Measurements from ENCODE around the gene HECA. TPM values are rescaled to one million over a fixed set of nuclear protein-coding genes. Genes with fewer than 3 reads are reported as not detected.

The HECA gene
- total and polyA plus RNA-seq, 2 of the 8 experiments (the other 6 are each of a cell fraction or from before 2014, with no cell fraction given) = 2.4 to 9.2 TPM

GRCh38 chr6:139114746-139115145, 20.1 kb upstream of the HECA start:
- Histone ChIP-seq H3K79me1 (ENCODE audit: low read depth, low read length) (no peaks in the 10 kb centered on the region), H3K56ac (replicated peaks; ENCODE audit: insufficient read length, low read depth, low read length) (no peak overlapping the region), H2BK12ac (ENCODE audit: low read depth, low read length) (no peak overlapping the region), H4K8ac (ENCODE audit: extremely low read depth, insufficient read depth, low read length) (no peak overlapping the region), H3K4ac (replicated peaks; ENCODE audit: insufficient read length, low read depth, low read length) (no peak overlapping the region), H3K27me3 (replicated peaks in 1 of 4; ENCODE audit: control insufficient read depth in 3 of 4, extremely low read depth in 1 of 4, insufficient read depth in 3 of 4, low read length in 3 of 4) (no peaks in the 10 kb centered on the region), H2BK20ac (ENCODE audit: low read length) (no peak overlapping the region), H2BK5ac (ENCODE audit: low read depth, low read length) (no peak overlapping the region), H3K18ac (ENCODE audit: extremely low read depth, low read length) (no peak overlapping the region), H2AK5ac (ENCODE audit: low read depth, low read length) (no peak overlapping the region), H3K4me1 (replicated peaks in 1 of 4; ENCODE audit: control insufficient read depth in 3 of 4, insufficient read depth in 4 of 4, low read length in 3 of 4) (no peaks in the 10 kb centered on the region), H2BK120ac (replicated peaks; ENCODE audit: low read depth, low read length) (no peak overlapping the region), H3K9me3 (ENCODE audit: insufficient read depth in 2 of 2, low read depth in 1 of 2, low read length in 1 of 2) (0 out of 4 replicates have a peak, but pooled peaks cover 0 to 2% of the 10 kb centered on the region in 2 experiments), H3K27ac (ENCODE audit: low read depth, low read length) (no peak overlapping the region), H2BK15ac (ENCODE audit: low read length) (no peak overlapping the region), H4K20me1 (replicated peaks in 1 of 2; ENCODE audit: control insufficient read depth in 1 of 2, insufficient read depth in 2 of 2, low read length in 2 of 2) (no peaks in the 10 kb centered on the region), H3K23me2 (ENCODE audit: low read depth, low read length) (no peaks in the 10 kb centered on the region), H3K4me3 (ENCODE audit: extremely low read depth in 1 of 4, insufficient read depth in 2 of 4, low read depth in 3 of 4, low read length in 4 of 4) (no peak overlapping the region), H4K5ac (ENCODE audit: insufficient read length, low read depth, low read length) (no peak overlapping the region), H3K9ac (replicated peaks in 1 of 4; ENCODE audit: extremely low read depth in 1 of 4, low read depth in 3 of 4, low read length in 3 of 4) (no peak overlapping the region), H3K23ac (ENCODE audit: insufficient read length) (no peak overlapping the region), H4K91ac (replicated peaks; ENCODE audit: insufficient read length, low read length) (no peak overlapping the region), H3K4me2 (ENCODE audit: insufficient read depth in 1 of 2, low read depth in 2 of 2, low read length in 2 of 2) (no peak overlapping the region), H3K14ac (ENCODE audit: insufficient read length) (no peak overlapping the region), H3K79me2 (ENCODE audit: control insufficient read depth in 1 of 2, insufficient read depth in 2 of 2, low read length in 2 of 2) (no peaks in the 10 kb centered on the region), H2AFZ (ENCODE audit: low read length) (no peak overlapping the region), H3K36me3 (ENCODE audit: control insufficient read depth in 2 of 4, insufficient read depth in 4 of 4, low read length in 3 of 4) (no peaks in the 10 kb centered on the region)
- POLR2A ChIA-PET (ENCODE audit: partially characterized antibody) = no interaction called here
- DNase-seq (ENCODE audit: low read depth in 1 of 2, low spot score in 2 of 2) = no peak
- 90% methylated on average over 3 of the region's 3 CpGs; no CpG with 5 or more reads in 1 of the 2 experiments for WGBS, 2 experiments (ENCODE audit: extremely low coverage in 1 of 2, insufficient coverage in 1 of 2, insufficient read length in 1 of 2, insufficient replicate concordance in 2 of 2, low coverage in 1 of 2, low lambda C conversion rate in 2 of 2, missing lambda C conversion rate in 1 of 2)
- CTCF ChIA-PET (ENCODE audit: partially characterized antibody) = interaction anchor here (1.2 kb wide), 1 partner anchor 11 kb away, joined by 3 read pairs; no protein-coding TSS in a partner anchor
- FAIRE-seq = no peak
- no peak for TF ChIP-seq KDM5A (IDR thresholded peaks at IDR 0.05; ENCODE audit: low read length)
- no peak for TF ChIP-seq CREB1 (IDR thresholded peaks at IDR 0.05)
- TF ChIP-seq RNF2 (IDR thresholded peaks at IDR 0.05; ENCODE audit: borderline replicate concordance, low read depth, low read length, missing control alignments, poor library complexity, severe bottlenecking) = no peak
- no peak for TF ChIP-seq BACH1 (IDR thresholded peaks at IDR 0.05; ENCODE audit: low read length)
- TF ChIP-seq RAD21 (IDR thresholded peaks at IDR 0.05 in 1 of 2, conservative IDR thresholded peaks at IDR 0.05 in 1 of 2; ENCODE audit: low read depth in 2 of 2, low read length in 2 of 2) = no peak
- TF ChIP-seq CTBP2 (IDR thresholded peaks at IDR 0.05; ENCODE audit: borderline replicate concordance, insufficient read depth, insufficient read length, low read length) = no peak
- TF ChIP-seq EP300 (IDR thresholded peaks at IDR 0.05; ENCODE audit: borderline replicate concordance in 1 of 2, low read depth in 2 of 2, low read length in 2 of 2) = no peak
- no peak for TF ChIP-seq ASH2L (IDR thresholded peaks at IDR 0.05; ENCODE audit: low read length)
- TF ChIP-seq ZNF274 (IDR thresholded peaks at IDR 0.05; ENCODE audit: borderline replicate concordance, extremely low read depth, low read length) = no peak
- no peak for TF ChIP-seq TEAD4 (IDR thresholded peaks at IDR 0.05; ENCODE audit: low read depth, low read length)
- TF ChIP-seq POLR2AphosphoS5 (IDR thresholded peaks at IDR 0.05; ENCODE audit: low read depth, low read length) = no peak
- TF ChIP-seq ATF2 (IDR thresholded peaks at IDR 0.05; ENCODE audit: low read length) = no peak
